Fibroblast of skin of scalp (primary cell): ENCODE measurements around the gene WEE1. TPM values are rescaled to one million over a fixed set of nuclear protein-coding genes. Genes with fewer than 3 reads are reported as not detected.
A peak's percentile ranks its signal among the peaks of the same experiment; 100 is the strongest.
"Not testable (repeated sequence)": the region's sequence is repeated elsewhere in the genome, so short reads cannot be mapped to it uniquely, and the experiment has no call there.

ENCODE experiments used
- DNase-seq: peaks from one replicate; pipeline ENCODE4 v3.0.0-alpha.2; 2013
- polyA plus RNA-seq, 2 experiments: library from polyadenylated mRNA; unstranded; fragments of 120-200 nt; gene quantifications; one replicate each; pipeline ENCODE4 v1.2.1, GENCODE V29; 2013; ENCODE audit not compliant: insufficient read length in 2 of 2

WEE1 gene
- polyA plus RNA-seq (2013, experiment 1 of 2; ENCODE audit: insufficient read length) = 44.4 TPM
- 40.4 TPM for polyA plus RNA-seq (2013, experiment 2 of 2; ENCODE audit: insufficient read length)

DNA sequence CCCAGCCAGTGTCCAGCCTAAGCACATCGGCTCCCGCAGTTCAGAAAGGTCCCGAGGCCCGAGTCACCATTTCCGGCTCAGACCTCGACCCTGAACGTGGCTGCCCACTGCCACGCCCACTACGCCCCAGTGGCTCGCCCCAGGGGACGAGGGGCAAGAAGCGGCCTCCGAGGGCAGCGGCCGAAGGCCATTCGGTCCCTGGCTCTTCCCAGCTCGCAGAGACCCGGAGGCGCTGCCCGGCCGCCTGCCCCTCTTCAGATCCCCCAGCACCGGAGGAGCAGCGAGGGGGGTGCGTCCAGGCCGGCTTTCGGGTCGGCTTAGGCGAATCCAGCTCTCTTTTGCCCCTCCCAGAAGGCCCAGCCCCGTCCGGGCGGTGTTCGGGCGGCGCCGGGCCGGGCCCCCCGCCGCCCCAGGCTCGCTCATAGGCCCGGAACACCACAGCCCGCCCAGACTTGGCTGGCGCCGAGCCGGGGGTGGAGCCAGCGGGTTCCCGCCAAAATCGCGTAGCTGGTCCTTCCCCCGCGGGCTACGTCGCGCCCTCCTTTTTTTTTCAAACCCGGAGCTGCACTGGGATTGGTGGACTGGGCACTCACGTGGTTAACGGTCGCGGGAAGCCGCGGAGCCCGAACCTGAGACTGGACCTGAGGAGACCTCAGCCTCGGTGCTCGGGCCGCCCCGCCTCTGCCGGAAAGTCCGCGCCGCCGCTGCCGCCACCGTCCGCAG, at the start of gene WEE1:
Gene WEE1, plus strand, starts transcription at position 619 of the 723 bp plus-strand sequence. CDS start 264 bp downstream, outside the sequence.
- peak; percentile 99 for DNase-seq

DNA sequence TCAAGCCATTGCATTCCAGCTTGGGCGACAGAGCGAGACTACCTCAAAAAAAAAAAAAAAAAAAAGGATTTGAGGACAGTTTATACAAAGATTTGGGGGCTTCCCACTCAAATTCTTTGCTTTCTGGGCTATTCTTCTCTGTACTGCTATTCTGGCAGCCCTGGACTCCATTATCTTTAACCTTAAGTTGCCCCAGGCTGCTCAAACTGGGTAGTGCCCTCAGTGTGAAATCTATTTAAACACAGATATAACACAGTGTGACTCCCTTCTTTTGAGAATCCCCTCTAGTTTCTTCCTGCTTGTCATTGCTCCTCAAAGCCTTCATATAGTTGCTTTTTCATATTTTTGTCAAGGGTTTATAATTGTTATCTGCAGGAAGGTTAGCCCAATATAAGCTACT, 49.5 kb upstream of the WEE1 start:
- no peak for DNase-seq

DNA sequence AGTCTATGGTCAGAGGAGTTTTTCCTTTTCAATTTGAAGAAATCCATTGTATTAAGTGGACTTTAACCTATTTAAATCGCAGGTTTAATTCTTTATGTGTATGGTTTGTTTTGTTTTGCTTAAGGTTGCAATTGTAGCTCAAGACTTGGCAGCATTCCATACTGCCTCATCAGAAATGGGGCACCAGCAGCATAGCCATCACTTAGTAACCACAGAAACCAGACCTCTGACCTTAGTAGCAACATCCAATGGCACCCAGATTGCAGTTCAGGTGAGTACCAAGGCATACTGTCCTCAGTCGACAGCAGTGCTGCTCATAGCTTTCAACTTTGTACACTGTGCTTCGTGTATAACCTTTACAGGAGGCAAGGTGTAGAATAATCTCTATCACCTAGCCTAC, 48.4 kb upstream of the WEE1 start:
- no peak for DNase-seq

DNA sequence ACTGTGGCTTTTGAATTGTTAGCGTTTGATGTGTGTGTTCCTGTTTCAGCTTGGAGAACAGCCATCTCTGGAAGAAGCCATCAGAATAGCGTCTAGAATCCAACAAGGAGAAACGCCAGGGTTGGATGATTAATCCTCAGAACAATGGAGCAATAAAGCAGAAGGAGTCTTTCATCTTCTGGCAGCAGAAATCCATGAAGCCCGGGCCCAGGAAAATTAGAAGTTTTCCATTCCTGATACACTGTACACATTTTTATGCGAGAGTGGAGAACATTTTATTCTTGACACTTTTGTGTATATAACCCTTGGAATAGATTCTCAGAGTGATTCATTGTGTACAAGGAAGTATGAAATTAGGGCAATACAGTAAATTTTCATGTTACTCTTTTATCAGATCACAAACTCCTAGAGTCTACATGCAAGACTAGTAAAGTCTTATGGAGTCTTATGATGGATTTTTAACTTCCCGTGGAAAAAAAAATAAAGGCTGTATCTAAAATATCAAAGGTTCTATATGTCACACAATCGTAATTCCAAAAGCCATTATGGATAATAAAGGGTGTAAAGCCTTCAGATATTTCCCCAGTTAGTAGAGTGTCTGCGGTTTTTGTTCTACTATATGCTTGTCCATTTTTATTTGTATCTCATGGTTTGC, 45.9 kb upstream of the WEE1 start:
- DNase-seq = peak; percentile 85

DNA sequence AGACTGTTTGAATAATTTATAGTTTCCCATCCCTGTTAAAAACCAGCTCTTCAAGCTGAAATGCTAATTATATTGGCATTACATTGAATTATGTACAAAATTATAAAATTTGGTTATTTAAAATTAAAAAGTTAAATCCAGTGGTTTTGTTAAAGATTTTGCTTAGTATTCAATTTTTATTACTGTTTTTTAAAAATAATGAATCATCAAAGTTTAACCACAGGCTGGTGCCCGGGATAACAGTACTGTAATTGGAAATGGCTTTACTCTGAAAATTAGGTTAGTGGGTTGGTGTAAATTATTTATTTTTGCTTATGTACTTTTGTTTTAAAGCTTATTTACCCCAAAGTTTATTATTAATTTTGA, 45.4 kb upstream of the WEE1 start:
- DNase-seq = no peak

DNA sequence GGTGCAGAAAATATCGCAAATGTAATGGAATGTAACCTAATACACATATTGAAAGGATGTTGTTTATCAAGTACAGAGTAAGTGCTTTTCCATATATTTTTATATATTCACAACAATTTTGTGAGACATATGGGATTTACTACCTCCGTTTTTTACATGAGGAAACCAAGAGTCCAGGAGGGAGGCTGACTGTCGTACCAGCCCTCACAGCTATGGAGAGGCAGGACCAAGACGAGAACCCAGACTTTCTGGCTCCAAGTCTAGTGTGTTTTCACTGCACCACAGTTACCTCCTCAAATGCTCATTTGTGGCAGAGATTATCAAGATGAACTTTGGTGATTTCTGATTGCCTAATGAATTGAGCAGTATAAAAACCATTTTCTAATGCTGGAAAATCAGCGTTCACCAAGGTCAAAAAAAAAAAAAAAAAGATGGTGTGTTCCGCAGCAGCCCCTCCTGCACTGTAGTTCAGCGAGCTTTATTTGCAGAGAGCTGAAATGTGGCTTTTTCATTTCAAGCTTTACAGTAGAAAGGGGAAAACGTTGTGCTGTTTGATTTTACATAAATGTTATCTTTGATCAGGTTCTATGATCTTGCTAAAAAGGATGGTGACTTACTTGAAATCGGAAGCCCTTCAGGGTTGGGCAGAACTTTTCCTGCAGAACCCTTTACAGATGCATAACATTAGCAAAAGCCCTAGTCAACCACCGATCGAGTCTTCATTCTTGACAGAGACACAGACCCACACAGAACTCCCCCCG, 44.7 kb upstream of the WEE1 start:
- no peak for DNase-seq

DNA sequence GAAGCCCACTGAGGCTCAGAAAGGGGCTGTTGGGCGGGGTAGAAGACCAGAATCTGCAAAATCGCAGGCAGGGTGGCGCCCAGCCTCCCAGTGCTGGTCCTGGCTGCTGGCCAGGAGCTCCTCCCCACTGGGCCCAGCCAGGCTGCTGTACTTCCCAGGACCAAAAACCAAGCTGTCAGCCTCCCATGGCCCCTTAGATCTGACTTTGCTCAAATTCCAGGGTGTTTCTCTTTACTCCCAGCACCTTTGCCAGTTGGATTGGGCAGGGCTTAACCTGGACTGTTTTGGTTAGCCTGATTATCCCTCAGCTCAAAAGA, 44.2 kb upstream of the WEE1 start:
- peak; percentile 30 for DNase-seq

DNA sequence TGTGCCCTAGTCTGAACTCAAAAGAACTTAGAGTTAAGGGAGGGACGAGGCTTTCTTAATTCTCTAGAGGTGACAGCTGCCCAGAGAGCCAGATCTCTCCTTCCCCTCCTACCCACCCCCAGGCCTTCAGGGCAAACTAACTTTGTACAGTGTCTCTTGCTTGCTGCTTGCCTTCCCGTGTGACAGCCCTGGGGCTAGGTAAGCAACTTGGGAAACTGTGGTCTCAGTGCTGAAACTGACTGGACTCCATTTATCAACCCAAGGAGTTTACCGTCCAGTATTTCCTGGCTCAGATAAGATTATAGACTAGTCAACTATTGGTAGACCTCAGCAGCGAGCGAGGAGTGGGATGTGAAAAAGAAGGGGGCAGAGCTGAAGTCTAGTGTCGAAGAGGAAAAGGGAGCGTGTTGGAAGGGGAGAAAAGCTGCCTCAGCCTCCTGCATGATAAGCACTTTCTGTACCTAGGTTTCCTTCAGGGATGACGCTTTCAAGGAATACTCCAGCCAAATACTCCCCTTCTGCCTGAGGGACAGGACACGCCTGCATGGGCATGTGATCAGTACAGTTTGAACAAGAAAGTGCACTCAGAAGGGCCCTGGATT, 43.3 kb upstream of the WEE1 start:
- no peak for DNase-seq

DNA sequence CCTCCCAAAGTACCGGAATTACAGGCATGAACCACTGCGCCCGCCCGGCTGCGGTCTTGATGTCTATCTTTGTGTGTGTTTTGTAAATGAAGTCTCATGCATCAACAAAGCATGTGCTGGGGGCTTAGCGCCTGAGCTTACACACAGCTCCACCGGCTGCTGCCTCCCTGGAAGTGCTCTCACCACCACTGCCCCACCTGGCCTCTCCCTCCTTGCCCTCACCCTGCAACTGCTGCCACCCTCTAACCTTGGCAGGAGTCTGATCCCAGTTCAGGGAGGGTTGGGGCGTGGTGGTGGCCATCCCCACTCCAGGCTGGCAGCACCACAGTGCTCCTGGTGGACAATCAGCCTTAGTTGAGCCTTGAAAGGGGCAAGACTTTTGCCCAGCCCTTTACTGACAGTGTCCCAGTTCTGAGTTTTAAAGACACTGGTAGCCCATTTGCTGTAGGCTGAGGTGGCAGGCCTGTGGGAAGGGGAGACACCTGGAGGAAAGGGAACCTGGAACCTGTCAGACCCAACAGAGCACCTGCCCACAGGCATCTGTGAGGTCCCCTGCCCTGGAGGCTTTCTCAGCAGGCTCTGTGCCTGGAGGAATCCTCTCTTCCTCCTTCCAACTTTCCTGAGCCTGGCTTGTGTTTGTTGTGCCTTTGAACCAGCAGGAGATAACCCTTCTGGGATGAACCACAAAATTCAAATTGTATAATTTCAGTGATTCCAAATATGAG, 42.4 kb upstream of the WEE1 start:
- no peak for DNase-seq

DNA sequence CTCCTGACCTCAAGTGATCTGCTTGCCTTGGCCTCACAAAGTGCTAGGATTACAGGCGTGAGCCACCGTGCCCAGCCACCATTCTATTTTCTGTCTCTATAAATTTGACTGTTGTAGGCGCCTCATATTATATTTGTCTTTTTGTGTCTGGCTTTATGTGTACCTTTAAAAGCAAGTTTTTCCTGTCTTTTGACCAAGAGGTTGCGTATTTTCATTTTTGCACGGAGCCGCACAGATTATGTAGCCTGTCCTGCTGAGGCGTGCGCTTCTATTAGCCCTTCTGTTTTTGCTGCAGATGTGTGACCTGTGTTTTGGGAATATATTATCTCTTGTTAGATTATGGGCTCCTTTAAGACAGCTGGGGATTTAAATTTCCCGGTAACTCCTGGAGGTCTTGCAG, 40.4 kb upstream of the WEE1 start:
- DNase-seq = no peak

DNA sequence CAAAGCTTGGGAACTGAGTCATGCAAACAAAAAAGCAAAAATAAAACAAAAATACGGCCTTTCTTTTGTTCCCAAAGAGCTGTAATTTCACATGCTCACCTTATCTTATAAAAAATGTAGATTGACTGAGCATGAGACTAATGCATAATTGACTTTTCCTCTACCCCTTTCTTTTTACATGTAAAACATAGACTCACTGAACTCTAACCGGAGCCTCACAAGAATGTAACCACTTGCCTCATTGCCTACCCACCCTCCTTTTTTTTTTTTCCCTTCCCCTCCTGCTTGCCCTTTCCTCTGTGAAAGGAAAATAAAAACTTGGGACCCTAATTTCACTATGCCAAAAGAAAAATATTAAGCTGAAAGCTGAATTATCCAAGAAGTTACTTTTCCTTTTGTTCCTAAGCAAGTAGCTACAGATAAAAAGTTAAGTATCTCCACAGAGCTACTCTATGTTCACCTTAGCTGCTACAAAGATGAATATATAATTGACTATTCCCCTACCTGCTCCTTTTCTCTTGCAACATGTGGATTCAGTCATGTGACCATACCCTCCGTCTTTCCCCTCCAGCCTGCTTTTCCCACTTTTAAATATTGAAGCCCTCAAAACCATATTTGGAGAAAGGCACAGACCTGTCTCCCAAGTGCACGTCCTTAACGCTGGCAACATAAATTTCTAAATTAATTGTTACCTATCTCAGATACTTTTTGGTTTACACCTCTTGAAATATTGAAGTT, 39.6 kb upstream of the WEE1 start:
- DNase-seq = peak; percentile 28

DNA sequence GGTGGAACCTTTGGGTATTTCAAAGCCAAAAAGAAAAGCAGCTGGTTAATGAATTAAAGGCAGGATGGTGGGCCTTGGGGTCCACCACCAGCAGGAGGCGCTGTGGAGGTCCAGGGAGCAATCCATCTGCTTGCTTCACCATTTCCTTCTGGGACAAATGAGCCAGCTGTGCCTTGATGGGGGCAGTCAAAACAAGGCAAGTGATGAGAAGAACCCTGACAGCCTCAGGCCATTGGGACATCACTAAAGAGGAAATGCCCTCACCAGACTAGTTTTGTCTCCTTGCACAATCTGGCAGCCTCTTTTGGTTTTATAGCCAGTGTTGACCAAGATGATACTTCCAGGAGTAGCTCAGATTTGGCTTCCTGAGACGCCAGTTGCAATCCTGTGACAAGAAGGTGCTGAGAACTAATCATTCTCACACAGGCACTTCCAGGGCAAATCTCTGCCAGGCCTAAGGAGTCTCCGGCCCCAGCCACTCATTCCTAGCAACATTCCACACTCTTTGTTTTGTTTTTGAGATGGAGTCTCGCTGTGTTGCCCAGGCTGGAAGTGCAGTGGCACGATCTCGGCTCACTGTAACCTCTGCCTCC, 38.2 kb upstream of the WEE1 start:
- DNase-seq = peak; percentile 60

DNA sequence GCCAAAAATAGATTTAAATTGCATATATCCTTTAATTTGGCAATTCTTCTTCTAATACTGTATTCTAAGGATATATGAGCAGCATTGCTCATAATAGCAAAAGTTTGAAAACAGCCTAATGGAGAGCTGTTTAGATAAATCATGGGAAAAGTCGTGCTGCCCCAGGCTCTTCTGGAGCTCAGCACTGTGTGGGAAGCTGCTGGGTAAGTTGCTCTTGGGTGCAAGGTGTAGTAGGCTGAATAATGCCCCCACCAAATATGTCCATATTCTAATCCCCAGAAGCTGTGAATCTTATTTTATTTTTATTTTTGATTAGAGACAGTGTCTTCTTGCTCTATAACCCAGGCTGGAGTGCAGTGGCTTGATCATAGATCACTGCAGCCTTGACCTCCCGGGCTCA, 34.9 kb upstream of the WEE1 start:
- no peak for DNase-seq

DNA sequence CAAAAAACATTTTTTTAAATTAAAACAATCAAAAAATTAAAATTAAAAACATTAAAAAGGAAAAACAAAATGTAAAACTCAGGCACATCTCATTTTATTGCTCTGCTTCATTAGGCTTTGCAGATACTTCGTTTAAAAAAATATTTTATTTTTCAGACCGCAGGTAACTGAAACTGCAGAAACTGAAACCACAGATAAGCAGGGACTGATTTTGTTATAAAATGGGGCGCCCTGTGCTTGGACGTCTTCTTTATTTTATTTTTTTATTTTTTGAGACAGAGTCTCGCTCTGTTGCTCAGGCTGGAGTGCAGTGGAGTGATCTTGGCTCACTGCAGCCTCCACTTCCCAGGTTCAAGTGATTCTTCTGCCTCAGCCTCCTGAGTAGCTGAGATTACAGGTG, 24.3 kb upstream of the WEE1 start:
- not testable (repeated sequence) for DNase-seq

DNA sequence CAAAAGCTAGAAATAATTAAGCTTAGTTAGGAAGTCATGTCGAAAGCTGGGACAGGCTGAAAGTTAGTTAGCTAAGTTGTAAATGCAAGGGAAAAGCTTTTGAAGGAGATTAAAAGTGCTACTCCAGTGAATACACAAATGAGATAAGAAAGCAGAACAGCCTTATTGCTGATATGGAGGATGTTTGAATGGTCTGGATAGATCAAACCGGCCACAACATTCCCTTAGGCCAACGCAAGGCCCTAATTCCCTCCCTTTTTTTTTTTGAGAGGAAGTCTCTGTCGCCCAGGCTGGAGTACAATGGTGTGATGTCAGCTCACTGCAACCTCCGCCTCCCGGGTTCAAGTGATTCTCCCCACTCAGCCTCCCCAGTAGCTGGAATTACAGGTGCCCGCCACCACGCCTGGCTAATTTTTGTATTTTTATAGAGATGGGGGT, 23.3 kb upstream of the WEE1 start:
- DNase-seq = no peak

DNA sequence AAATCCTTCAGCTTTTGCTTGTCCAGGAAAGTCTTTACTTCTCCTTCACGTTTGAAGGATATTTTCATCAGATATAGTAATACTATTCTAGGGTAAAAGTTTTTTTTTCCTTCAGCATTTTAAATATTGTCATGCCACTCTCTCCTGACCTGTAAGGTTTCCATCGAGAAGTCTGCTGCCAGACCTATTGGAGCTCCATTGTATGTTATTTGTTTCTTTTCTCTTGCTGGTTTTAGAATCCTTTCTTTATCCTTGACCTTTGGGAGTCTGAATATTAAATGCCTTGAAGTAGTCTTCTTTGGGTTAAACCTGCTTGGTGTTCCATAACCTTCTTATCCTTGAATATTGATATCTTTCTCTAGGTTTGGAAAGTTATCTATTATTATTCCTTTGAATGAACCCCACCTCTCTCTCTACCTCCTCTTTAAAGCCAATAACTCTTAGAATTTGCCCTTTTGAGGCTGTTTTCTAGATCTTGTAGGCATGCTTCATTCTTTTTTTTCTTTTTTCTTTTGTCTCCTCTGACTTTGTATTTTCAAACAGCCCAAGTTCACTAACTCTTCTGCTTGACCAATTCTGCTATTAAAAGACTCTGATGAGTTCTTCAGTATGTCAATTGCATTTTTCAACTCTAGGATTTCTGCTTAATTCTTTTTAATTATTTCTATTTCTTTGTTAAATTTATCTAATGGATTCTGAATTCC, 12.0 kb upstream of the WEE1 start:
- no peak for DNase-seq

DNA sequence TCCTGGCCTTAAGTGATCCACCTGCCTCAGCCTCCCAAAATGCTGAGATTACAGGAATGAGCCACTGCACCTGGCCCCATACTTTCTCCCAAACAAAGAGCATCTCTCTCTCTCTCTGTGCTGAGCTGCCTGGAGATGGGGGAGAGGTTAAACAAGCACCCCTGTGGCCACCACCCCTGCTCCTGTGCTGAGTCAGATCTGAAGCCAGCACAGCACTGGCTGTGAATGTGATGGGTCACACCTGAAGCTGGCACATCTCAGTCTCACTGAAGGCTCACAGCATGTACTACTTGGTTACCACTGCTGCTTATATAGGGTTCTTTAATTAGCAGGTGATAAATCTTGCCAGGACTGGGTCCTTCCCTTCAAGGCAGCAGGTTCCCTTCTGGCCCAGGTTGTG, 10.8 kb upstream of the WEE1 start:
- DNase-seq = no peak

DNA sequence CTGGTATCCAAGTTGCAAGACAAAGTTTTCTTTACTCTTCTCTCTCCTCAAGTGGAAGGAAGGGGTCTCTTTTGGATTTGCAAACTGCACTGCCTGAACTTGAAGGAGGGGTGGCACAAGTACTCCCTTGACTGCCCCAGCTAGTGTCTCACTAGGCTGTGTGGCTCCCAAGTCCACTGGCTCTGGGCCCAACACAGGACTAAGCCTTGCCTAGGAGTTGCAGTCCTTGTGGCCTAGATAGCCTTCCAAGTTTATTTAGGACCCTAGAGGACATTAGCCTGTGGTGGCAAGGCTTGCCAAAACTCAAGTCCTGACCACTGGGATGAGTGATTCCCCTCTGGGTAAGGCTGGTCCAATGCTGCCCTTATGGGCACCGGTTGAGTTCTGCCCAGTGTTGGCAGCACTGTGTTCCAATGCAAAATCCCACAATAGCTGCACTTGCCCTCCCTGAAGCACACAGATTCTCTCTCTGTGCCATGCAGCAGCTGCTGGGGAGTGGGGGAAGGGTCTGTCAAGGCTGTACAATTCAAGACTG, 10.2 kb upstream of the WEE1 start:
- no peak for DNase-seq

DNA sequence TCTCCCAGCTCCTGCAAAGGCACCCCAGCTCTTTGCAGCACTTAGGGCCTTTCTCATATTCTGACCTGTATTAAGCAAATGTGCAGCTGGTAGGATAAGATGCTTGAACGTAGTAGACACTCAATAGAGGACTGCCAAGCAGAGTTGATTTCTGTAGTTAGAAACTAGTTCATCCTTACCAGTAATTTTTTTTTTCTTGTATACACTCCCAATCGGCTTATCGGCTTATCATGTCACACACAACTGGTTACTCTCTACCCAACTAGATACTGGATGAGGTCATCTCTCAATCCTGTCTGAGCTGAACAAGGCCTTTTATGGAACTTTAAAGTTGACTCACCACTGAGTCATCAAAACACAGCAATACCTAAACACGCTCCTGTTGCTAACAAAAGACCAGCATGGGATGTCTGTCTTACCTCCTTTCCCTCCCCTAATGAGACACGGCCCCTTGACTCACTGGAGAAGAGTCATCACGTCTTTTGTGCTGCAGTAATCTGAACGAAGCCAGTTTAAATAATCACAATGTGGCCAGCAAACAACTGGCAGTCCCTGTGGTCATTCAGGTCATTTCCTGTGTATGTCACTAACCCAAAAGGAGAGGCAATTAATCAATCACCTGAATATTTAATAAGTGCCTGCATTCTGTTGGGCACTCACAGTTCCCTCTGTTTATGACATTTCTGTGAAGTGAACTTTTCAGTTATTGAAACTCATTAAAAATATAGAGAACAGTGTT, 7.5 kb upstream of the WEE1 start:
- peak; percentile 100 for DNase-seq

DNA sequence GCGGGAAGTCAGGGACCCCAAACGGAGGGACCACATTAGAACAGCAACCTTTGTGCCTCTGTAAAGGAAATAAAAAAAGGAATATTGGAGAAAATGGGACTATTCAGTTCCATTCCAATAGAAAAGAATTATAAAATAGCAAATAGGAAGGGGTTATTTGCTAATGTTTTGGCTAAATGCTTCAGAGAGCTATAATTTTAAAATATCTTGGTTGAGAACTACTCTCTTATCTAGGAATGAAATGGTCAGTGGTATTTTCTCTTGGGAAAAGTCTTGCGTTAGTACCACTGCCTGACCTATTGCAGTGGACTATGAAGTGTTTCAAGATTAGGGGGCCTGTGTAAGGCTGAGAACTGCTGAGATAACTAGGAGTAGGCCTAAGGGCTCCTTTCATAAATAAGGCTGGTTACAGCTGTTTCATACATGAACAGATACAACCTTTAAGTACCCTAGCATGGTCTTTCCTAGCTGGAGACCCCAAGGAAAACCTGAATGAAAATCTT, 6.9 kb upstream of the WEE1 start:
- peak; percentile 61 for DNase-seq
